Measurements from ENCODE around the gene TM7SF2. TPM values are rescaled to one million over a fixed set of nuclear protein-coding genes. Genes with fewer than 3 reads are reported as not detected.

Gene TM7SF2
- total RNA-seq (10 to 100 TPM; 21.6 to 37.8 (median 30.8) TPM), polyA plus RNA-seq (10 to 100 TPM; 15.0 to 21.1 TPM), total RNA-seq (17.1 reads per million, percentile 47 among the genes with 10 or more reads in this experiment)

DNA sequence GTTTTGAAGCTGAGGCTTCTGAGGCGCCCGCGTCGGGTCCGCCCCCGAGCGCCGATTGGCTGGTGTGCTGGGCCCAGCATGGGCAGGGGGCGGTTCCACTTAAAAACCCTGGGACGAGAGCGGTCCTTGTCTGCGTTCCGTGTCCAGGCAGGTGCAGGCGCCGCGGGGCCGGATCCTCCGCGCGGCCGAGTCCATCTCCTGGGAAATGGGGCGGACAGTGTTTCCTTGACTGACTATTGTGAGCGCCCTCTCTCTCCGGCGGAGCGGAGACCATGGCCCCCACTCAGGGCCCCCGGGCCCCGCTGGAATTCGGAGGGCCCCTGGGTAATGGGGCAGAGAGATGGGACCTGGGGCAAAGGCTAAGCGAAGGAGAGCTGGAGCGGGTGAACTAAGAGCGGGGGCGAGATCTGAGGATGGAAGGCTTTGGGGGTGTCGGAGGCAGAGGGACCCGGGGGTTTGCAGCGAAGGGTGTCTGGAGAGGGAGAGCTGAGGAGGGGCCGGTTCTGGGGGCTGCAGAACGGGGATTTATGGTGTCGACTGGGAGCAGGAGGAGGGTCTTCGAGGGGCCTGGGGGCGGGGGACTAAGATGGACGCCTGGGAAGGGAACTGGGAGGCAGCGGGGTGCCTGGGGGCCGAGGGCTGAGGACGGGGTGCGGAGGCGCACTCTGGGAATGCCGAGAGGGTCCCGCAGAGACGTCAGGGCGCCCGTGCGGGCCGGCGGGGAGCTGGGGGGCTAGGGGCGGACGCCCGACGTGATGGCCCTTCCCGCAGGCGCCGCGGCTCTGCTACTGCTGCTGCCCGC, at the start of gene TM7SF2:
Gene TM7SF2, plus strand, starts transcription at position 129 of the 802 bp plus-strand sequence. Its CDS starts 144 bp downstream, at position 273.
- peak within 1 kb of the TSS; percentile 83 for H3K4me3 ChIP-seq (ENCODE audit: low read length)
- H3K9me3 ChIP-seq (ENCODE audit: control insufficient read depth in 2 of 3, low read length in 3 of 3): no peaks in the 10 kb centered on the region
- Mint-ChIP-seq H3K4me1 (peaks cover 17 to 52% (median 38%) of the 10 kb centered on the region in 7 donors), H3K27me3 (no peaks in the 10 kb centered on the region), H3K4me3 (peak within 1 kb of the TSS; percentile 85 to 97 (median 89)), H3K36me3 (peaks cover 0 to 4% (median under 1%) of the 10 kb centered on the region in 5 donors), H3K9me3 (no peaks in the 10 kb centered on the region), H3K27ac (peak within 1 kb of the TSS; percentile 80 to 100 (median 90))
- intact Hi-C loops (cut with micrococcal nuclease): loop anchor here (1.0 to 10.0 kb wide), 9 partner anchors 10 to 400 kb away; partner anchors contain the start of genes ATG2A (in 1 of the 2), CAPN1 (in 1 of the 2), CDC42EP2 (in 1 of the 2) and FAU (in 1 of the 2)
- ATAC-seq: peak; percentile 82
- H3K4me1 ChIP-seq (ENCODE audit: control insufficient read depth in 2 of 2, insufficient read depth in 2 of 2, low read length in 2 of 2): peaks cover 33 to 36% of the 10 kb centered on the region in 2 donors
- H3K27me3 ChIP-seq (ENCODE audit: control insufficient read depth in 2 of 2, insufficient read depth in 2 of 2, low read length in 2 of 2): no peaks in the 10 kb centered on the region
- ChIA-PET POLR2A (interaction anchor here (0.6 to 7.5 kb wide), 17 partner anchors 10 to 967 kb away, joined by 3 to 98 read pairs (median 4); partner anchors contain the start of genes ARL2, CAPN1, CDCA5 and FAU), CTCF (interaction anchor here (0.8 to 4.1 kb wide), 5 partner anchors 9 to 99 kb away, joined by 3 to 48 read pairs (median 4); partner anchors contain the start of genes FAU and MRPL49)
- peaks cover 0 to 37% (median 4%) of the 10 kb centered on the region in 3 experiments for H3K36me3 ChIP-seq (ENCODE audit: control insufficient read depth in 2 of 3, insufficient read depth in 3 of 3, low read length in 3 of 3)
- H3K27ac ChIP-seq (ENCODE audit: low read depth, low read length): peak within 1 kb of the TSS; percentile 74
- peak; percentile 84 to 94 (median 92) for DNase-seq

DNA sequence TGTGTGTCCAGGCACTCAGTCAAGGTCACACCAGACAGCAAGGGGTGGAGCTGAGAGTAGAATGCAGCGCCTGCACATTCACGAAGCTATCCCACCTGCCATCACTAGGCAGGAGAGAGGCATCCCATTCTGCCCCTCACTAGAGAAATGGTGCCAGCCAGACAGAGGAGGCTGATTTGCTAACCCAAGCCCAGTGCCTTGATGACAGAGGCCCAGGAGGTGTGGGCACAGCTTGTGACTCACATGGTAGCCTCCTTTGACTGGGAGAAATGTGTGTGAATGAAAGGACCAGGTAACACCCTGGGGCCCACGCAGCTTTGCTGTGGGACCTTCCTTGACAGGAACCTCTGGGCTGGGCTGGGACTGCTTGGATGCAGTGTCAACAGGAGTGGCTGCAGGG, 48.1 kb upstream of the TM7SF2 start:
- H3K4me1 Mint-ChIP-seq: peaks cover 0 to 18% (median 0%) of the 10 kb centered on the region in 7 donors
- Histone ChIP-seq H3K4me3 (ENCODE audit: low read length) (no peak overlapping the region), H3K4me1 (ENCODE audit: control insufficient read depth in 2 of 2, insufficient read depth in 2 of 2, low read length in 2 of 2) (no peaks in the 10 kb centered on the region), H3K36me3 (ENCODE audit: control insufficient read depth in 2 of 3, insufficient read depth in 3 of 3, low read length in 3 of 3) (no peaks in the 10 kb centered on the region), H3K27ac (ENCODE audit: low read depth, low read length) (no peak overlapping the region), H3K9me3 (ENCODE audit: control insufficient read depth in 2 of 3, low read length in 3 of 3) (no peaks in the 10 kb centered on the region), H3K27me3 (ENCODE audit: control insufficient read depth in 2 of 2, insufficient read depth in 2 of 2, low read length in 2 of 2) (no peaks in the 10 kb centered on the region)
- intact Hi-C loops (cut with micrococcal nuclease): no loop called here
- DNase-seq: no peak
- ChIA-PET CTCF (interaction anchor here (0.6 to 1.1 kb wide), 2 partner anchors 8 to 52 kb away, joined by 3 read pairs; no protein-coding TSS in a partner anchor), POLR2A (interaction anchor here (0.7 kb wide), 1 partner anchor 23 kb away, joined by 3 read pairs; no protein-coding TSS in a partner anchor)
- no peak overlapping the region for H3K4me3 Mint-ChIP-seq
- H3K27me3 Mint-ChIP-seq: no peaks in the 10 kb centered on the region
- no peak for ATAC-seq
- H3K36me3 Mint-ChIP-seq: no peaks in the 10 kb centered on the region
- no peak overlapping the region for H3K27ac Mint-ChIP-seq
- no peaks in the 10 kb centered on the region for H3K9me3 Mint-ChIP-seq

DNA sequence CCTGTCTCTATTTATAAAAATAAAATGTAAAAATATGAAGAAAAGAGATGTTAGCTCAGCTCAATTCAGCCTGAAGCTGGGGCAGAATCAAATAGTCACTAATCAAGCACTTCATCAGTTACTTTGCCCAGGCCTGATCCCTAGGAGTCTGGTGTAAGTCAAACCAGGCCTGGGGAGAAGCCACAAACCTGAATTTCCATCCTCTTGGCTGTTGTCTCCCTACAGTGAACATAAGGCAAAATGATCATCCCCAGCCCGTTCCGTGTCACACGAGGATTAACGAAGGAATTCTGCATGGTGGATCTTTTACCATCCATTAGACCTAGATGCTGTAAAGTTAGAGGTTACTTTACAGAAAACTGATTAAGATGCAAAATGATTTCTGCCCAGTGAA, 46.8 kb upstream of the TM7SF2 start:
- no peak for DNase-seq
- Mint-ChIP-seq H3K9me3 (no peaks in the 10 kb centered on the region), H3K27ac (no peak overlapping the region), H3K27me3 (no peaks in the 10 kb centered on the region), H3K4me3 (no peak overlapping the region), H3K36me3 (no peaks in the 10 kb centered on the region), H3K4me1 (peaks cover 0 to 14% (median 0%) of the 10 kb centered on the region in 7 donors)
- Histone ChIP-seq H3K36me3 (ENCODE audit: control insufficient read depth in 2 of 3, insufficient read depth in 3 of 3, low read length in 3 of 3) (no peaks in the 10 kb centered on the region), H3K27ac (ENCODE audit: low read depth, low read length) (no peak overlapping the region), H3K9me3 (ENCODE audit: control insufficient read depth in 2 of 3, low read length in 3 of 3) (no peaks in the 10 kb centered on the region), H3K4me3 (ENCODE audit: low read length) (no peak overlapping the region), H3K4me1 (ENCODE audit: control insufficient read depth in 2 of 2, insufficient read depth in 2 of 2, low read length in 2 of 2) (no peaks in the 10 kb centered on the region), H3K27me3 (ENCODE audit: control insufficient read depth in 2 of 2, insufficient read depth in 2 of 2, low read length in 2 of 2) (no peaks in the 10 kb centered on the region)
- no peak for ATAC-seq
- ChIA-PET CTCF (no interaction called here), POLR2A (no interaction called here)
- intact Hi-C loops (cut with micrococcal nuclease): no loop called here

DNA sequence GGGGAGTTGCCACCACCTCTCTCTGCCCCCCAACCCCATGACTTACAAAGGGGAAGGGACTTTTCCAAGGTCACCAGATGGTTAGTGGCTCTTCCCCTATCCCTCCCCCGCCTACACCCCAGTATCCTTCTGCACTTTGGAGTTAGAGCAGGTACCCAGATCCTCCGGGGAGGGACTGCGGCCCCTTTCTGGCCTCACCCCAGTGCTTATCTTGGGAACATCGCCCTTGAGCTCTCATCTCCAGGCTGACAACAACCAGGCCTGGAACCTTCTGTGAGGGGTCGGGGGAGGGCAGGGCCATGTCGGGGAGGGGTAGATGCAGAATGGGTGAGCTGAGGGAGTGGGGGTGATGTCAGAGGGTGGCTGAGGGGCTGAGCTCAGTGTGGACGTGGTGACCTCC, 45.8 kb upstream of the TM7SF2 start:
- no peaks in the 10 kb centered on the region for H3K9me3 ChIP-seq (ENCODE audit: control insufficient read depth in 2 of 3, low read length in 3 of 3)
- Mint-ChIP-seq H3K9me3 (no peaks in the 10 kb centered on the region), H3K27me3 (no peaks in the 10 kb centered on the region), H3K36me3 (no peaks in the 10 kb centered on the region), H3K4me1 (peaks cover 0 to 7% (median 0%) of the 10 kb centered on the region in 7 donors), H3K4me3 (no peak overlapping the region), H3K27ac (no peak overlapping the region)
- ChIA-PET CTCF (no interaction called here), POLR2A (no interaction called here)
- no peak for DNase-seq
- H3K27ac ChIP-seq (ENCODE audit: low read depth, low read length): no peak overlapping the region
- no peaks in the 10 kb centered on the region for H3K36me3 ChIP-seq (ENCODE audit: control insufficient read depth in 2 of 3, insufficient read depth in 3 of 3, low read length in 3 of 3)
- ATAC-seq: no peak
- intact Hi-C loops (cut with micrococcal nuclease): no loop called here
- no peak overlapping the region for H3K4me3 ChIP-seq (ENCODE audit: low read length)
- H3K4me1 ChIP-seq (ENCODE audit: control insufficient read depth in 2 of 2, insufficient read depth in 2 of 2, low read length in 2 of 2): no peaks in the 10 kb centered on the region
- H3K27me3 ChIP-seq (ENCODE audit: control insufficient read depth in 2 of 2, insufficient read depth in 2 of 2, low read length in 2 of 2): no peaks in the 10 kb centered on the region

DNA sequence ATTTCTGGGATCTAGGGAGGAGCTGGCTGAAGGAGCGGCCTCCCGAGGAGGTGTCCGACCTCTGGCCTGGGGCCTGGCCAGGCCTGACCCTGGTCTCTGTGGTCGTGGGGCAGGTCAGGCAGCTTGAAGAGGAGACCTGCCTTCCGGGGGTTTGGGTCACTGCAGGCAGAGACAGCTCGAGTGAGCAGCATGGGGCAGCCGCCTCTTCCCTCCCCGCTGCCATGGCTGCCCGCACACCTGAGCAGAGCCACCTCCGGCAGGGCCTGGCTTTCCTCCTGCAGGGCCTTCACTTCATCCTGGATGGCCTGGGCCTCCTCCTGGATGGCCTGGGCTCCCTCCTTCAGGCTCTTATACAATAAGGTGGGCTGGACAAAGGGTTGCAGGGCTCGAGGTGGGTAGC, 45.4 kb upstream of the TM7SF2 start:
- no peaks in the 10 kb centered on the region for H3K9me3 Mint-ChIP-seq
- intact Hi-C loops (cut with micrococcal nuclease): no loop called here
- peaks cover 0 to 4% (median 0%) of the 10 kb centered on the region in 7 donors for H3K4me1 Mint-ChIP-seq
- H3K36me3 ChIP-seq (ENCODE audit: control insufficient read depth in 2 of 3, insufficient read depth in 3 of 3, low read length in 3 of 3): no peaks in the 10 kb centered on the region
- ChIA-PET POLR2A (no interaction called here), CTCF (no interaction called here)
- no peaks in the 10 kb centered on the region for H3K4me1 ChIP-seq (ENCODE audit: control insufficient read depth in 2 of 2, insufficient read depth in 2 of 2, low read length in 2 of 2)
- no peak overlapping the region for H3K27ac Mint-ChIP-seq
- H3K27ac ChIP-seq (ENCODE audit: low read depth, low read length): no peak overlapping the region
- H3K4me3 Mint-ChIP-seq: no peak overlapping the region
- H3K4me3 ChIP-seq (ENCODE audit: low read length): no peak overlapping the region
- H3K27me3 Mint-ChIP-seq: no peaks in the 10 kb centered on the region
- DNase-seq (no peak), ATAC-seq (no peak)
- no peaks in the 10 kb centered on the region for H3K36me3 Mint-ChIP-seq
- H3K27me3 ChIP-seq (ENCODE audit: control insufficient read depth in 2 of 2, insufficient read depth in 2 of 2, low read length in 2 of 2): no peaks in the 10 kb centered on the region
- H3K9me3 ChIP-seq (ENCODE audit: control insufficient read depth in 2 of 3, low read length in 3 of 3): no peaks in the 10 kb centered on the region

DNA sequence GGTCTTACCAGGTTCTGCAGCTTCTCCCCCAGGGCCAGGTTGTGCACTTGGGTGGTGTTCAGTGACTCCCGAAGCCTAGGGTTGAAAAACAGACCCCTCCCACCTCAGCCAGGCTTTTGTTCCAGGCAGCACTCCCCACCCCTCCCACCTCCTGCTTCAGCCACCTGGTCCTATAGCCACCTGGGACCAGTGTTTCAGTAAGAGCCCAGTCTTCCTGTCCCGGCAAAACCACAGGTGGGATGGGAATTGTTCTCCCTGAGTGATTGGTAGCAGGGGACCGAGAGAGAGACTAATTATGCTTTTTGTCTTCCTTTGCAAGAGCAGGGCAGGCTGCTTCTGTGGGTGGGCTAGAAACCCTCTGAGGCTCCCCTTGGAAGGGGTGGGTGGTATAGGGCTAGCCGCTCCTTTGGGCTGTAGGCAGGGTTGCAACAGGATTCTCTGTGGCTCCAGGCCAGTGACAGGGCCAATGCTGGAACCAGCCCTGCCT, 44.8 kb upstream of the TM7SF2 start:
- Histone ChIP-seq H3K4me3 (ENCODE audit: low read length) (no peak overlapping the region), H3K27me3 (ENCODE audit: control insufficient read depth in 2 of 2, insufficient read depth in 2 of 2, low read length in 2 of 2) (no peaks in the 10 kb centered on the region), H3K4me1 (ENCODE audit: control insufficient read depth in 2 of 2, insufficient read depth in 2 of 2, low read length in 2 of 2) (no peaks in the 10 kb centered on the region), H3K27ac (ENCODE audit: low read depth, low read length) (no peak overlapping the region), H3K36me3 (ENCODE audit: control insufficient read depth in 2 of 3, insufficient read depth in 3 of 3, low read length in 3 of 3) (no peaks in the 10 kb centered on the region), H3K9me3 (ENCODE audit: control insufficient read depth in 2 of 3, low read length in 3 of 3) (no peaks in the 10 kb centered on the region)
- H3K4me3 Mint-ChIP-seq: no peak overlapping the region
- H3K4me1 Mint-ChIP-seq: peaks cover 0 to 4% (median 0%) of the 10 kb centered on the region in 7 donors
- CTCF ChIA-PET: no interaction called here
- H3K36me3 Mint-ChIP-seq: no peaks in the 10 kb centered on the region
- H3K27ac Mint-ChIP-seq: no peak overlapping the region
- ATAC-seq (no peak), DNase-seq (peak in 1 of 9 donors; percentile 3)
- H3K9me3 Mint-ChIP-seq: no peaks in the 10 kb centered on the region
- intact Hi-C loops (cut with micrococcal nuclease): no loop called here
- H3K27me3 Mint-ChIP-seq: no peaks in the 10 kb centered on the region
- POLR2A ChIA-PET: no interaction called here
